Liver (tissue), 9 donors: ENCODE results near the gene ABLIM2. TPM values are rescaled to one million over a fixed set of nuclear protein-coding genes. Genes with fewer than 3 reads are reported as not detected.

Experiments
- DNase-seq: peaks from one replicate; pipeline ENCODE4 v3.0.0-alpha.2; 2017; ENCODE audit warnings: low spot score
- H3K27ac ChIP-seq, 2 donors: one replicate each; pipeline ENCODE4 v1.7.0; 2013; ENCODE audit warnings: inconsistent platforms in 2 of 2, low read length in 2 of 2, control low read depth in 1 of 2, low read depth in 1 of 2, mild to moderate bottlenecking in 1 of 2
- H3K27me3 ChIP-seq, 4 donors: one replicate each; pipeline versions ENCODE4 v1.6.1 to v1.7.0; 2013; ENCODE audit warnings: low read length in 3 of 4, inconsistent platforms in 1 of 4, mild to moderate bottlenecking in 1 of 4, moderate library complexity in 1 of 4; ENCODE audit not compliant: control insufficient read depth in 4 of 4, insufficient read depth in 4 of 4
- H3K36me3 ChIP-seq, 4 donors: one replicate each; pipeline versions ENCODE4 v1.6.1 to v1.7.0; 2013; ENCODE audit warnings: low read length in 3 of 4, mild to moderate bottlenecking in 3 of 4, low read depth in 1 of 4, moderate library complexity in 1 of 4; ENCODE audit not compliant: control insufficient read depth in 4 of 4, insufficient read depth in 3 of 4
- H3K4me1 ChIP-seq, 4 donors: one replicate each; pipeline versions ENCODE4 v1.6.1 to v1.7.0; 2013; ENCODE audit warnings: low read length in 3 of 4, mild to moderate bottlenecking in 3 of 4, moderate library complexity in 1 of 4; ENCODE audit not compliant: control insufficient read depth in 4 of 4, insufficient read depth in 4 of 4
- H3K4me3 ChIP-seq, 3 donors: one replicate each; pipeline versions ENCODE4 v1.6.1 to v1.7.0; 2013; ENCODE audit warnings: low read length in 3 of 3, control low read depth in 1 of 3, low read depth in 1 of 3, mild to moderate bottlenecking in 1 of 3
- H3K9ac ChIP-seq, 2 donors: one replicate each; pipeline ENCODE4 v1.7.0; 2013; ENCODE audit warnings: low read length in 2 of 2, mild to moderate bottlenecking in 2 of 2, moderate library complexity in 2 of 2, control low read depth in 1 of 2, low read depth in 1 of 2
- H3K9me3 ChIP-seq, 4 donors: one replicate each; pipeline versions ENCODE4 v1.6.1 to v1.7.0; 2013; ENCODE audit warnings: low read length in 3 of 4; ENCODE audit not compliant: control insufficient read depth in 4 of 4
- ATF3 ChIP-seq: IDR thresholded peaks from 2 replicates; pipeline ENCODE4 v1.6.1; 2016; ENCODE audit warnings: antibody characterized with exemption
- FOXA1 ChIP-seq: IDR thresholded peaks from 2 replicates; pipeline ENCODE4 v1.6.1; 2016; ENCODE audit warnings: antibody characterized with exemption
- FOXA2 ChIP-seq: IDR thresholded peaks from 2 replicates; pipeline ENCODE4 v1.6.1; 2016; ENCODE audit warnings: antibody characterized with exemption
- HNF4G ChIP-seq: IDR thresholded peaks from 2 replicates; pipeline ENCODE4 v1.6.1; 2016; ENCODE audit warnings: antibody characterized with exemption
- MAX ChIP-seq: IDR thresholded peaks from 2 replicates; pipeline ENCODE4 v1.6.1; 2016; ENCODE audit warnings: antibody characterized with exemption
- NR2F2 ChIP-seq: IDR thresholded peaks from 2 replicates; pipeline ENCODE4 v1.6.1; 2016; ENCODE audit warnings: antibody characterized with exemption
- RAD21 ChIP-seq, 2 donors: IDR thresholded peaks; 2 replicates each; pipeline ENCODE4 v1.6.1; 2016; ENCODE audit warnings: antibody characterized with exemption in 2 of 2, mild to moderate bottlenecking in 2 of 2
- REST ChIP-seq: IDR thresholded peaks from 2 replicates; pipeline ENCODE4 v1.6.1; 2016; ENCODE audit warnings: antibody characterized with exemption, mild to moderate bottlenecking
- RXRA ChIP-seq, 2 donors: IDR thresholded peaks; 2 replicates each; pipeline ENCODE4 v1.6.1; 2017 to 2018; ENCODE audit warnings: antibody characterized with exemption in 2 of 2, mild to moderate bottlenecking in 1 of 2
- SP1 ChIP-seq: IDR thresholded peaks from 2 replicates; pipeline ENCODE4 v1.6.1; 2018; ENCODE audit warnings: antibody characterized with exemption, mild to moderate bottlenecking
- TAF1 ChIP-seq: conservative IDR thresholded peaks from 2 replicates; pipeline ENCODE4 v1.6.1; 2016; ENCODE audit warnings: antibody characterized with exemption, mild to moderate bottlenecking
- YY1 ChIP-seq: IDR thresholded peaks from 2 replicates; pipeline ENCODE4 v1.6.1; 2016; ENCODE audit warnings: antibody characterized with exemption, mild to moderate bottlenecking
- WGBS: extraction: QIAGEN DNeasy Blood & Tissue Kit; methylation state at CpG from one replicate; pipeline ENCODE4 v1.1.7; 2013; 5-methylcytosine and 5-hydroxymethylcytosine counted together
- polyA plus RNA-seq, 2 donors: library from polyadenylated mRNA; stranded (reverse) in 1 of 2; unstranded in 1 of 2; fragments of 200-250 nt in 1 of 2; fragments of >200 nt in 1 of 2; fragmentation: Nextera tagmentation in 1 of 2; extraction: Ambion mirVana in 1 of 2; gene quantifications; one replicate each; pipeline versions ENCODE4 v1.2.1 to v1.2.3, GENCODE V29; 2013 to 2015
- total RNA-seq, 2 donors: library from RNA; depleted of rRNA; stranded (reverse); fragments of >200 nt; gene quantifications; one replicate each; pipeline ENCODE4 v1.2.3, GENCODE V29; 2014
- TF ChIP-seq, protein P1 (sequence below): fragments of 150-350 bp; IDR thresholded peaks from 2 replicates; pipeline ENCODE4 v1.5.1; 2017; ENCODE audit warnings: improper control_type of control experiment, low read depth, low read length; ENCODE audit not compliant: missing input control
- TF ChIP-seq, protein P2 (sequence below): IDR thresholded peaks from 2 replicates; pipeline ENCODE4 v1.6.1; 2016; ENCODE audit warnings: antibody characterized with exemption
- donor health status: healthy.
- donor health status: healthy.
- donor health status: healthy.
- donor health status: healthy.
- donor health status: healthy.

The ABLIM2 gene
- total and polyA plus RNA-seq, 4 donors: 0.75 to 2.5 (median 0.93) TPM

- TF ChIP-seq FOXA1 (no peak), MAX (no peak), REST (no peak), TAF1 (no peak), NR2F2 (no peak)
- H3K9ac ChIP-seq: no peak overlapping the region
- DNase-seq: no peak
- no peak overlapping the region for H3K27ac ChIP-seq
- H3K9me3 ChIP-seq: no peaks in the 10 kb centered on the region
- 73% methylated on average over 13 of the region's 13 CpGs for WGBS
- H3K36me3 ChIP-seq: no peaks in the 10 kb centered on the region
- H3K4me3 ChIP-seq: no peak overlapping the region
- H3K27me3 ChIP-seq: no peaks in the 10 kb centered on the region
- H3K4me1 ChIP-seq: no peaks in the 10 kb centered on the region
Observed at GRCh38 chr4:8035371-8035780, 123.2 kb downstream of the ABLIM2 start.

- H3K36me3 ChIP-seq: no peaks in the 10 kb centered on the region
- DNase-seq: no peak
- TF ChIP-seq RXRA (IDR thresholded peaks at IDR 0.05) (no peak), HNF4G (no peak), MAX (no peak), YY1 (no peak)
- H3K27me3 ChIP-seq: no peaks in the 10 kb centered on the region
- H3K27ac ChIP-seq: no peak overlapping the region
- H3K9me3 ChIP-seq: no peaks in the 10 kb centered on the region
- H3K4me1 ChIP-seq: no peaks in the 10 kb centered on the region
- WGBS: 94% methylated on average over 11 of the region's 11 CpGs
- H3K4me3 ChIP-seq: no peak overlapping the region
- H3K9ac ChIP-seq: no peak overlapping the region
Observed at GRCh38 chr4:8033829-8034528, 124.6 kb downstream of the ABLIM2 start.

GRCh38 chr4:8033067-8033755, 125.4 kb downstream of the ABLIM2 start:
- no peak overlapping the region for H3K27ac ChIP-seq
- no peak overlapping the region for H3K9ac ChIP-seq
- H3K36me3 ChIP-seq: no peaks in the 10 kb centered on the region
- no peak overlapping the region for H3K4me3 ChIP-seq
- no peaks in the 10 kb centered on the region for H3K27me3 ChIP-seq
- DNase-seq: no peak
- no peaks in the 10 kb centered on the region for H3K9me3 ChIP-seq
- H3K4me1 ChIP-seq: no peaks in the 10 kb centered on the region
- 89% methylated on average over 17 of the region's 17 CpGs for WGBS
- TF ChIP-seq, protein P1, sequence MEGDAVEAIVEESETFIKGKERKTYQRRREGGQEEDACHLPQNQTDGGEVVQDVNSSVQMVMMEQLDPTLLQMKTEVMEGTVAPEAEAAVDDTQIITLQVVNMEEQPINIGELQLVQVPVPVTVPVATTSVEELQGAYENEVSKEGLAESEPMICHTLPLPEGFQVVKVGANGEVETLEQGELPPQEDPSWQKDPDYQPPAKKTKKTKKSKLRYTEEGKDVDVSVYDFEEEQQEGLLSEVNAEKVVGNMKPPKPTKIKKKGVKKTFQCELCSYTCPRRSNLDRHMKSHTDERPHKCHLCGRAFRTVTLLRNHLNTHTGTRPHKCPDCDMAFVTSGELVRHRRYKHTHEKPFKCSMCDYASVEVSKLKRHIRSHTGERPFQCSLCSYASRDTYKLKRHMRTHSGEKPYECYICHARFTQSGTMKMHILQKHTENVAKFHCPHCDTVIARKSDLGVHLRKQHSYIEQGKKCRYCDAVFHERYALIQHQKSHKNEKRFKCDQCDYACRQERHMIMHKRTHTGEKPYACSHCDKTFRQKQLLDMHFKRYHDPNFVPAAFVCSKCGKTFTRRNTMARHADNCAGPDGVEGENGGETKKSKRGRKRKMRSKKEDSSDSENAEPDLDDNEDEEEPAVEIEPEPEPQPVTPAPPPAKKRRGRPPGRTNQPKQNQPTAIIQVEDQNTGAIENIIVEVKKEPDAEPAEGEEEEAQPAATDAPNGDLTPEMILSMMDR: no peak
- TF ChIP-seq RXRA (IDR thresholded peaks at IDR 0.05): no peak
- no peak for TF ChIP-seq RAD21 (IDR thresholded peaks at IDR 0.05)
- TF ChIP-seq FOXA2: no peak
- TF ChIP-seq TAF1: no peak
- TF ChIP-seq FOXA1: no peak
- TF ChIP-seq ATF3: no peak
- TF ChIP-seq SP1: no peak
- TF ChIP-seq NR2F2: no peak
- TF ChIP-seq, protein P2, sequence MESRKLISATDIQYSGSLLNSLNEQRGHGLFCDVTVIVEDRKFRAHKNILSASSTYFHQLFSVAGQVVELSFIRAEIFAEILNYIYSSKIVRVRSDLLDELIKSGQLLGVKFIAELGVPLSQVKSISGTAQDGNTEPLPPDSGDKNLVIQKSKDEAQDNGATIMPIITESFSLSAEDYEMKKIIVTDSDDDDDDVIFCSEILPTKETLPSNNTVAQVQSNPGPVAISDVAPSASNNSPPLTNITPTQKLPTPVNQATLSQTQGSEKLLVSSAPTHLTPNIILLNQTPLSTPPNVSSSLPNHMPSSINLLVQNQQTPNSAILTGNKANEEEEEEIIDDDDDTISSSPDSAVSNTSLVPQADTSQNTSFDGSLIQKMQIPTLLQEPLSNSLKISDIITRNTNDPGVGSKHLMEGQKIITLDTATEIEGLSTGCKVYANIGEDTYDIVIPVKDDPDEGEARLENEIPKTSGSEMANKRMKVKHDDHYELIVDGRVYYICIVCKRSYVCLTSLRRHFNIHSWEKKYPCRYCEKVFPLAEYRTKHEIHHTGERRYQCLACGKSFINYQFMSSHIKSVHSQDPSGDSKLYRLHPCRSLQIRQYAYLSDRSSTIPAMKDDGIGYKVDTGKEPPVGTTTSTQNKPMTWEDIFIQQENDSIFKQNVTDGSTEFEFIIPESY: no peak
- TF ChIP-seq YY1: no peak
